T-helper 2 cell (primary cell): ENCODE measurements around the gene PLEKHA8.

ENCODE experiments used
- DNase-seq, 5 experiments: peaks; one replicate each; pipeline versions ENCODE4 v3.0.0 to v3.0.0-alpha.2; 2012 to 2022
- total RNA-seq, 2 donors: gene quantifications; one replicate each; lab custom pipeline; 2026; lab: John Stamatoyannopoulos, UW

PLEKHA8 gene
- total RNA-seq = 13.4 to 20.4 reads per million in 2 donors

GRCh38 chr7:30028216-30028748 lies at the start of gene PLEKHA8:
PLEKHA8 (plus strand) TSS chr7:30028412; CDS start chr7:30028763, 351 bp downstream.
- peak; percentile 74 to 92 (median 83) for DNase-seq

- DNase-seq = no peak
Measured at GRCh38 chr7:29980151-29980550, 48.1 kb upstream of the PLEKHA8 start.

- DNase-seq = no peak
Measured at GRCh38 chr7:29987083-29987482, 41.1 kb upstream of the PLEKHA8 start.

- no peak for DNase-seq
Measured at GRCh38 chr7:29987811-29988317, 40.3 kb upstream of the PLEKHA8 start.

GRCh38 chr7:29988424-29989256 lies 39.6 kb upstream of the PLEKHA8 start:
- peak in 2 of 5 experiments; percentile 7 to 58 for DNase-seq

- DNase-seq = peak in 2 of 5 experiments; percentile 8 to 23
Measured at GRCh38 chr7:29989257-29989995, 38.8 kb upstream of the PLEKHA8 start, which contains the start of gene SCRN1. SCRN1 (minus strand) TSS chr7:29989801; CDS start chr7:29969067, 20,734 bp downstream.

- DNase-seq = no peak
Measured at GRCh38 chr7:29990931-29991330, 37.3 kb upstream of the PLEKHA8 start.

GRCh38 chr7:29991937-29992336 lies 36.3 kb upstream of the PLEKHA8 start:
- no peak for DNase-seq

GRCh38 chr7:29993140-29993539 lies 35.1 kb upstream of the PLEKHA8 start:
- DNase-seq = no peak

GRCh38 chr7:29995652-29996051 lies 32.6 kb upstream of the PLEKHA8 start:
- DNase-seq = no peak

GRCh38 chr7:29996321-29996720 lies 31.9 kb upstream of the PLEKHA8 start:
- no peak for DNase-seq

GRCh38 chr7:29998489-29998888 lies 29.7 kb upstream of the PLEKHA8 start:
- no peak for DNase-seq

- no peak for DNase-seq
Measured at GRCh38 chr7:30001998-30002397, 26.2 kb upstream of the PLEKHA8 start.

GRCh38 chr7:30003098-30003497 lies 25.1 kb upstream of the PLEKHA8 start:
- no peak for DNase-seq

GRCh38 chr7:30005464-30005863 lies 22.7 kb upstream of the PLEKHA8 start:
- no peak for DNase-seq

- DNase-seq = no peak
Measured at GRCh38 chr7:30010021-30010420, 18.2 kb upstream of the PLEKHA8 start.

GRCh38 chr7:30012757-30013156 lies 15.5 kb upstream of the PLEKHA8 start:
- no peak for DNase-seq

- no peak for DNase-seq
Measured at GRCh38 chr7:30018451-30018850, 9.8 kb upstream of the PLEKHA8 start.

- DNase-seq = no peak
Measured at GRCh38 chr7:30019387-30019786, 8.8 kb upstream of the PLEKHA8 start.

- DNase-seq = no peak
Measured at GRCh38 chr7:30019960-30020359, 8.3 kb upstream of the PLEKHA8 start.

GRCh38 chr7:30020535-30020934 lies 7.7 kb upstream of the PLEKHA8 start:
- no peak for DNase-seq

- no peak for DNase-seq
Measured at GRCh38 chr7:30022991-30023390, 5.2 kb upstream of the PLEKHA8 start.

GRCh38 chr7:30023524-30023923 lies 4.7 kb upstream of the PLEKHA8 start:
- DNase-seq = no peak
